OCI-LY3 (cell line): Measurements from ENCODE around the gene IGSF3.
"Not testable (repeated sequence)": the region's sequence is repeated elsewhere in the genome, so short reads cannot be mapped to it uniquely, and the experiment has no call there.

Source experiments
- H2AFZ ChIP-seq: fragments of 200-600, 300-600 bp; shearing (Covaris generic); 2 replicates; pipeline ENCODE4 v1.6.0; 2014; ENCODE audit warnings: antibody characterized with exemption, low read depth, low read length
- H3K27ac ChIP-seq: fragments of 200-600, 300-600 bp; sonication (generic); 2 replicates; pipeline ENCODE4 v1.5.1; 2014; ENCODE audit warnings: mild to moderate bottlenecking, low read length, moderate library complexity, mixed read lengths
- H3K27me3 ChIP-seq: fragments of 200-600, 300-600 bp; sonication (generic); 2 replicates; pipeline ENCODE4 v1.6.1; 2014; ENCODE audit warnings: low read depth, low read length, mixed read lengths
- H3K36me3 ChIP-seq: fragments of 200-600, 300-600 bp; sonication (generic); replicated peaks from 2 replicates; pipeline ENCODE3; 2014; ENCODE audit warnings: low read depth, low read length, mixed read lengths
- H3K4me1 ChIP-seq: fragments of 300-600, 200-600 bp; sonication (generic); 2 replicates; pipeline ENCODE4 v1.6.1; 2014; ENCODE audit warnings: low read length, mixed read lengths
- H3K4me2 ChIP-seq: fragments of 200-600, 300-600 bp; sonication (generic); 2 replicates; pipeline ENCODE4 v1.6.1; 2014; ENCODE audit warnings: low read length, mixed read lengths
- H3K4me3 ChIP-seq: fragments of 300-600, 200-600 bp; sonication (generic); 2 replicates; pipeline ENCODE4 v1.5.1; 2014; ENCODE audit warnings: antibody characterized with exemption, mild to moderate bottlenecking, low read length, moderate library complexity
- H3K79me2 ChIP-seq: fragments of 300-600, 200-600 bp; shearing (Covaris generic); 2 replicates; pipeline ENCODE4 v1.6.1; 2014; ENCODE audit warnings: mild to moderate bottlenecking, low read length, mixed read lengths
- H3K9ac ChIP-seq: fragments of 300-600, 200-600 bp; shearing (Covaris generic); 2 replicates; pipeline ENCODE4 v1.6.0; 2014; ENCODE audit warnings: mild to moderate bottlenecking, low read length, moderate library complexity
- H3K9me3 ChIP-seq: fragments of 200-600, 300-600 bp; shearing (Covaris generic); 2 replicates; pipeline ENCODE4 v1.6.1; 2014; ENCODE audit warnings: low read length, mixed read lengths; ENCODE audit not compliant: insufficient read depth
- H4K20me1 ChIP-seq: fragments of 200-600, 300-600 bp; sonication (generic); 2 replicates; pipeline ENCODE4 v1.6.1; 2016; ENCODE audit warnings: low read length, mixed read lengths; ENCODE audit not compliant: insufficient read depth
- CTCF ChIP-seq: fragments of 200-600, 300-600 bp; sonication (generic); IDR thresholded peaks from 2 replicates; pipeline ENCODE4 v1.5.1; 2014; ENCODE audit warnings: antibody characterized with exemption, low read length, low read depth

The IGSF3 gene

GRCh38 chr1:116637583-116637982 lies 29.9 kb downstream of the IGSF3 start:
- not testable (repeated sequence) for H4K20me1 ChIP-seq, H3K9ac ChIP-seq, H3K79me2 ChIP-seq, H3K4me1 ChIP-seq, H3K36me3 ChIP-seq, H3K4me3 ChIP-seq, H3K4me2 ChIP-seq, H3K27ac ChIP-seq, H3K27me3 ChIP-seq, H2AFZ ChIP-seq, H3K9me3 ChIP-seq

- not testable (repeated sequence) for H3K79me2 ChIP-seq, H3K9ac ChIP-seq, H3K4me2 ChIP-seq, H3K9me3 ChIP-seq, H3K27me3 ChIP-seq, H3K4me1 ChIP-seq, H2AFZ ChIP-seq, H4K20me1 ChIP-seq, H3K36me3 ChIP-seq, H3K27ac ChIP-seq, H3K4me3 ChIP-seq
These were observed 30.9 kb downstream of the IGSF3 start for GRCh38 chr1:116636584-116636983.

GRCh38 chr1:116634386-116634785 lies 33.1 kb downstream of the IGSF3 start:
- not testable (repeated sequence) for H3K4me2 ChIP-seq, H3K9me3 ChIP-seq, H3K79me2 ChIP-seq

GRCh38 chr1:116631996-116632925 lies 35.3 kb downstream of the IGSF3 start:
- H3K36me3 ChIP-seq, H4K20me1 ChIP-seq, H3K4me3 ChIP-seq, H3K27ac ChIP-seq, H3K9ac ChIP-seq, H3K9me3 ChIP-seq, H3K4me2 ChIP-seq, H2AFZ ChIP-seq, H3K27me3 ChIP-seq: not testable (repeated sequence)
- peaks cover 10% of the 10 kb centered on the region for H3K79me2 ChIP-seq
- H3K4me1 ChIP-seq = peaks cover 35% of the 10 kb centered on the region

More at GRCh38 chr1:116634386-116634785, 33.1 kb downstream of the IGSF3 start:
- not testable (repeated sequence) for H4K20me1 ChIP-seq, H3K27me3 ChIP-seq, H3K4me3 ChIP-seq, H3K36me3 ChIP-seq, H3K27ac ChIP-seq, H2AFZ ChIP-seq, H3K9ac ChIP-seq
- H3K4me1 ChIP-seq = peaks cover 13% of the 10 kb centered on the region

- H3K27me3 ChIP-seq, H3K9me3 ChIP-seq, H2AFZ ChIP-seq, H3K27ac ChIP-seq, H3K4me3 ChIP-seq, H3K36me3 ChIP-seq, H4K20me1 ChIP-seq, H3K4me2 ChIP-seq, H3K9ac ChIP-seq: not testable (repeated sequence)
- Histone ChIP-seq H3K4me1 (peaks cover 42% of the 10 kb centered on the region), H3K79me2 (peaks cover 17% of the 10 kb centered on the region)
These were observed 36.0 kb downstream of the IGSF3 start for GRCh38 chr1:116631554-116631953.

- Histone ChIP-seq H3K4me2 (peak overlapping the region; percentile 80), H3K27ac (peak overlapping the region; percentile 96), H3K9ac (peak overlapping the region; percentile 74; the same call in 1 of the 2 replicates), H3K79me2 (peaks cover 19% of the 10 kb centered on the region), H3K4me1 (peaks cover 46% of the 10 kb centered on the region)
- not testable (repeated sequence) for H3K36me3 ChIP-seq, H4K20me1 ChIP-seq, H3K4me3 ChIP-seq, H3K27me3 ChIP-seq, H3K9me3 ChIP-seq, H2AFZ ChIP-seq
- peak; percentile 33 for TF ChIP-seq CTCF
These were observed 37.5 kb downstream of the IGSF3 start for GRCh38 chr1:116630057-116630456.

- H3K79me2 ChIP-seq = peaks cover 26% of the 10 kb centered on the region
- not testable (repeated sequence) for H3K36me3 ChIP-seq, H3K27me3 ChIP-seq, H4K20me1 ChIP-seq, H3K4me3 ChIP-seq, H2AFZ ChIP-seq, H3K9me3 ChIP-seq
- peak overlapping the region; percentile 80 for H3K4me2 ChIP-seq
- H3K9ac ChIP-seq = peak overlapping the region; percentile 74; the same call in 1 of the 2 replicates
- H3K27ac ChIP-seq = peak overlapping the region; percentile 96
- peaks cover 48% of the 10 kb centered on the region for H3K4me1 ChIP-seq
These were observed 38.1 kb downstream of the IGSF3 start for GRCh38 chr1:116629441-116629840.
